Germinal center (tissue), 1 donor: ENCODE measurements around the gene MFRP.
A peak's percentile ranks its signal among the peaks of the same experiment; 100 is the strongest.

Experiments used
- DNase-seq: peaks from one replicate; pipeline ENCODE4 v3.0.0; 2012; ENCODE audit warnings: mixed read lengths, low spot score

The MFRP gene

DNA sequence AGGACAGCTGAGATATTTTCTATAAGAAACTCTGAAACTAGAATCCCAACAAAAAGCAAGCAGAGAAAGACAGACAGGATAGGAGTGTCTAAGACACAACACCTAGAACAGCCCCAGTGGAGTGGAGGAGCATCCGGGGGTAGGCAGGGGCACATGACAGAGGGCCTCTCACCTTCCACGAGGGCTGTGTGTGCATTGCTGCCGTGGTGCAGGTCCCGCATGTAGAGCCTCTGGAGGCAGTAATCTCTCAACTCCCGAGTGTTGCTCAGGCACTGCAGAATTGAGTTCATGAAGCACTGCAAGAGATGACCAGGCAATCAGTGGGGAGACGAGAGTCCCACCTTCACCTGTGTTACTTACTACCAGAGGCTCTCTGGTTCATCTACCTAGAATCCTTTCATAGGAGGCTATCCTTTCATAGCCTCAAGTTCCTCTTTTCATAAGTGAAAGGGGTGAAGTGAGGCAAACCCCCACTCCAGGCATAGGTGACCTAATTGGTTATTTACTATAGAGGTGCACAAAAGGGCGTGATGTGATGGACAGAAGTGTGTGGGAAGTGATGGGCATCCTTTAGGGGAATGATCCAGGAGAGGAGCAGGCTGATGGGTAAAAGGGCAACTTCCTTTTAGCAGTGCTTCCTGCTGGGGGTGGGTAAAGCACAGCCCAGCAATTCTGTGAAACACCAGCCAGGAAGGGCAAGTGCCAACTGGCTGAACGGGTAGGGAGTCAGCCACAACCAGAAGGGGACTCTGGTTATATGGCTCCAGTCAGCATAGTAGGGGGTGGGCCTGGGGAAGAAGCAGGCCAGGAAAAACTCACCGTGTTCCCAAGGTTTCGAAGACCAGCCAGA lies 13.1 kb upstream of the MFRP start:
- peak; percentile 40 for DNase-seq

DNA sequence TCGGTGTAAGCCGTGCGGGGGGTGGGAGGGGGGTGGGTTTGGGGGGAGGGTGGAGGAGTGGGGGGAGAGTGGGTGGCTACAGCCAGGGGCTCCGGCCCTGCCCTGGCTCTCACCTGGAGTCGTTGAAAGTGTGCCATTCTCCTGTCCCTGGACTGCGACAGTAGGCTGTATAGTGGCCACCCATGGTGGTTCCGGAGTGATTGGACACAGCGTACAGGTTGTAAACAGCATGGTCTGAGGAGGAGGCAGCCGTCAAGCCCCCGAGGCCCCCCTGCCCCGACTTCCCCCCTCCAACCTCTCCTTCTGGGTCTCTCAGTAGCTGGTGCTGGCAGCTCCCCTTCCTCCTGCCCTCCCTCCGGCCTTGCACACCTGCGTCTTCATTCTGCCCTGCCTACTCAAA lies 10.6 kb upstream of the MFRP start:
- no peak for DNase-seq

DNA sequence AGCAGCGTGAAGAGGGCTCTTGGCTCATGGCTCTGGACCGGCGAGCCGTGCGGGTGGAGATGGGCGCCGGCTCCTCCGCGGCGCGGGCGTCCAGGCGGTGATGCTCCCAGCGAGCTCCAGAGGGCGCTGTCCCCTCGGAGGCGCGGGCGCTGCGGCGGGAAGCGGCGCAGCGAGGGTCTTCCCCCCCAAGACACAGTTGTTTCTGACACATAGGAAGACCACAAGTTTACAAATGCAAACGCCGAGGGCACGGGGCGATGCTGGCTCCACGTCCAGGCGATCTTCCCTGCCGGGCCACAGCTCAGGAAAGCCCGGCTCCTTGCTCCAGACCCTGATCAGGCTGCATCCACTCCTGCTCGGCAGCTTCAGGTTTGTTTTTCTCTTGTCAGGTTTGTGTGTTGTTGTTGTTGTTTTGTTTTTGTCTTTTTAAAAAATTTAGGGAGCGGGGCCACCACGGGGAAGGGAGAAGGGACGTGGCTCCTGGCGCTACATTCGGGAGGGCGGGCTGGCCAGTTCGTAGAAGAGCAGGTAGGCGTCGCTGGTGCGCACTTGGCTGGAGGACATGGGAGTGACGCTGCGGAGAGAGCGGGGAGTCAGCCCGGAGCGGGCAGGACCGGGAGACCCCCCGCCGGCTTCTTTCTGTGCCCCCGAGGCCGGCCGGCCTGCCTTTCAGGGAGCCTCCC lies 10.0 kb upstream of the MFRP start:
- DNase-seq, result peak; percentile 86

DNA sequence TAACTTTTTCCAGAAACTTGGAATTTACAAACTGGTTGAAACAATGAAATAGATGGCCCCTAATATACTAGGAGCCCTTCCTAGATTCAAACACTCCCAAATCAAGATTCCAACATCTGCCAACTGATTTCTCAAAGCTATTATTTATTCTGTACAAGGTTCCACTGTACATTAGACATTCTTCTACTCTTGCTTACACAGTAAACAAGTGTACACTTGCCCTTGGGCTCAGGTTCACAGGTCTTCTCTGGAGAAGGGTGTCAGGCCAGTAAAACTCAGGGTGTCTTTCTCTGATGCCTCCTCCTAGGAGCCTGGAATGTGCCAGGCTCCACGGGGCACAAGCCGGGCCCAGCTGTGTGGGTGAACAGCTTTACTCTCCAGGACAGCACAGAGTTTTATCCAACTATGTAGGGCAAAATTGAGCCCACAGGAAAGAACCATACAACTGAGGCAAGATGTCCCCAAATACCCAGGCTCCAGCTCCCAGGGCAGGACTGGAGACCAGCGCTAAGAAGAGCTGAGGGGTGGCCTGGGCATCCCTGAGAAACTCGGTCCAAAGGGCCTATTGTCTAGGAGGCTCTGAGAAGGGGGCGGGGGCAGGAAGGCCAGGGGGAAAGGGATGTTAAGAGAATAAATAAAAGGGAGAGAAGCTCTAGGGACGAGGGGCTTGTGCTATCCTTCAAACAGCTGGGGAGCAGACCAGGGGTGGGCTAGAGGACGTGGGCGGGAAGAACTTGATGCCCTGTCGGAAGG lies 8.8 kb upstream of the MFRP start:
- DNase-seq, result no peak

DNA sequence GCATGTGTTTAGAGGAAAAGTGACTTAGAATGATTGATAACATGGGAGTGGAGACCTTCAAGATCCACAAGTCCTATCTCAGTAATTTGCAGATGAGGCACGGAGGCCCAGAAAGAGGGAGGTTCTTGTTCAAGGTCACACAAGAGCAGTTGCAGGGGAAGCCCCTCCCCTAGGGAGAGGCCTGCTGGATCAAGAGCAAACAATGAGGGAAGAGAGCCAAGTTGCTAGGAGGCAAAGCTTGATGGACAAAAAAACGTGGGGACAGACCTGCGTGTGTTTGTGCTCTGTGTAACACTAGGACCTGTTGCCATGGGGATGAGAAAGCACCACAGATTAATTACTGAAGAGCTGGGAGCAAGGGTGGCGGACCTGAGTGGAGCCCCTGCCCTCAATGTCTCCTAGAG lies 6.4 kb upstream of the MFRP start:
- DNase-seq, result no peak

DNA sequence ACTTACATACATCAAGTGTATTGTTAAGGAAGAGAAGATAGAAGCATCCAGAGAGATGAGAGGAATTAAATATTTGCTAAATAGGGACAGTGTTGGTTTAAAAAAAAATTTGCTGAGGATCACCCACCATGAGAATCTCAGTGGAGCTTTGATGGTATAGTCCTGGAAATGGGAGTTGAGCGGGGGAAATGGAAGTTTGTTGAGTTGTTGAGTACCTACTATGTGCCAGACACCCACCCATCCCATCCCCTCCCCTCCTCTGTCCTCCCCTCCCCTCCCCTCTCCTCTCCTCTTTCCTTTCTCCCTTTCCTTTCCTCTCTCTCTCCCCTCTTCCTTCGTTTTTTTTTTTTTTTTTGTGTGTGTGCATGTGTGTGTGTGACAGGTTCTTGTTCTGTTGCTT lies 4.7 kb upstream of the MFRP start:
- no peak for DNase-seq

DNA sequence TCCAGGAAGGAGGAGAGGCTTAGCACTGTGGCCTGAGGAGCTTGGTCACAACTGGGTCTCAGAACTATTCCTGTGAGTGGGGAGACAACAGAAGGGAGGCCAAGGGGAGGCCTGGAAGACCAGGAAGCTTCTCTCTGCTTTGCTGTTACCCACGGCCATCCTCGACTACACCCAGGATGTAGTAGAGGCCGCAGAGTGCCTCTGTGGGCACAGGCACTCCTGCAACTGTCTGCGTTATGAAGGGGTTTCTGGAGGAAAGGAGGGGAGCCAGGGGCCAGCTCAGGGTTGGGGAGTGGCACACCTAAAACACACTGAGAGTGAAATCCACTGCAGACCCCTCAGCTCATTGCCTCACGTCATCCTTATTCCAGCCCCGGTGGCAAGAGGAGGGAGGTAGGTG lies 3.8 kb upstream of the MFRP start:
- DNase-seq, result no peak

DNA sequence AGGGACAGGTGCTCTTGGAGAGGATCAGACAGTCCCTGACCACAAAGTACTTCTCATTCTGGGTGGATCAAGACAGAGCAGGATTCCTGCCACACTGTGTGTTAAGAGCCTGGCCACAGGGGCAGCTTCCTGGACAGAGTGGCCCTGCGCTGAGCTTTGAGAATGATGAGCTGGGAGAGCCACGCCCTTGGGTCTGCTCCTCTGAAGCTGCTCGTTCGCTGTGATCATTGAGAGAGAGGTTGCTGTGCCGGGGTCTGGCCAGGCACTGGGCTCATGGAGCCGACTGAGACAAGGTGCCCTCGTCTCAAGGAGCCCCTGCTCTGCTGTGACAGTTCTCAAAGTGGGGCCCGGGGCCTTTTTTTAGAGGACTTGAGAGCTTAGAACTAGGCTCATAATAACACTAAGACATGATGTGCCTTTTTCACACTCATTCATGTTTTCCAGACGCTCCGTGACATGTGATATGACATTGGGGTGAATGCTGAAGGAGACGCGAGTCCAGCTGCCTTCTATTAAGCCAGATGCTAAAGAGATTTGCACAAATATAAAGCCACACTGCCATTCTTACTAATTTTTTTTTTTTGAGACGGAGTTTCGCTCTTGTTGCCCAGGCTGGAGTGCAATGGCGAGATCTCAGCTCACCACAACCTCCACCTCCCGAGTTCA lies 1.6 kb upstream of the MFRP start:
- DNase-seq, result no peak

DNA sequence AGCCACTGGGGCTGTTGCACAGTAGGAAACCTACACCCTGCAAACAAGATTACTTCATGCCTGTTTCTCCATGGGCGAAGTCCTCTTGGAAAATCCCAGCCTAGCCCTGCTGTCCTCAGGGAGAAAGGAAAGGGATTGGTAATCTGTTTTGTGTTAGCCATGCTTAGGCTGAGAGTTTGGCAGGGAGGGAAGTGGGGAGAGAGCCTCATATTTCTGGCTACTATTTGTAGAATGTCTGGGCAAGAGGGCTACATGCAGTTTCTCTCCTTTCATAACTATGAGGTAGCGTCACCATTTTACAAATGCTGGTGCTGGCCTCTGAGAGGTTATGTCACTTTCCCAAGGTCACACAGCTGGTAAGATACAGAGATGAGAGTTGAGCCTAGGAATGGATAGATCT lies 737 bp upstream of the MFRP start:
- DNase-seq, result no peak

DNA sequence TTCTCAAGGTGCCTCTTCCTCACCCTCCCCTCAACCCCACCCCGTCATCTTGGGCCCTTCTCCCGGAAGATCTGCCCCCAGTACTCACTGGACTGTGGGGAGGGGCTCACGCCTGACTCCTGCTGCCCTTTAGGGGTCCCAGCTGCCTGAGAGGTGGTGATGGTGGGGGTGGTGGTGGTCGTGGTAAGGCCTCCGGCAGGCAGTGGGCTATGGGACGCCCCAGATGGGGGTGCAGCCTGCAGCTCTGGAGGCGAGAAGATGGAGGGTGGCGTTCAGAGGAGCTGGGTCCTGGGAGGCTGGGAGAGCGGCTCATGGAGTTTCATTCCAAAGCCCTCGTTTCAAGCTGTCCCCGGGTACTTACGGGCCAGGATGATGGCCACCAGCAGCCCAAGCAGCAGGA lies 820 bp downstream of the MFRP start:
- no peak for DNase-seq

DNA sequence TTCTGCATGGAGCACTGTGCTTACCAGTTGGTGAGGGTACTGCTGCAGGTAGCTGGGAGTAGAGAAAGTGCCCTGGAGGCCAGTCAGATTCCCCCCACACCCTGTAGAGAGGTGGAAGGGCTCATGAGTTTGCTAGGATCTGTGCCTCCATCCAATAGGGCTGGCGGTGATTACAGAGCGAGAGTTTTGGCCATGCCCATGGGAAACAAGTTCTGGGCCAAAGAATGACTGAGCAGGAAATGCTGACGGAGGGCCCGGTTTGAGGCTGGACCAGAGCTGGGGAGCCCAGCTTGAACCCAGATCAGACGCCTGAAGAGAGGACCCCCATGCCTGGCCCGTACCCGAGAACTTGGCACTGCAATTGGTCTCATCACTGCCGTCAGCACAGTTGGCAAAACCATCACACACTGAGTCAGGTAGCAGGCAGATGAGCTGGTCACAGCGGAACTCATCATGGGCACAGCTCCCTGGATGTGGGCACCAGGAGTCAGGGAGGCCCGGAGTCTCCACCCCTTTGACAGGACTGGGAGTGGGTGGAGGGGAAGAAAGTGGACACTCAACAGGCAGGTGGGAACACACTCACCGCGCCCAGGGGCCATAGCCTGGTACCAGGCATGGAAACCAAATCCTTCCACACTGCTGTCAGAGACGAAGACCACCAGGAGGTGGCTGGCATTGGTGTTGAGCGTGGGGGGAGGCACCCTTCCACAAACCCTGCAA lies 2.1 kb downstream of the MFRP start:
- DNase-seq, result no peak

DNA sequence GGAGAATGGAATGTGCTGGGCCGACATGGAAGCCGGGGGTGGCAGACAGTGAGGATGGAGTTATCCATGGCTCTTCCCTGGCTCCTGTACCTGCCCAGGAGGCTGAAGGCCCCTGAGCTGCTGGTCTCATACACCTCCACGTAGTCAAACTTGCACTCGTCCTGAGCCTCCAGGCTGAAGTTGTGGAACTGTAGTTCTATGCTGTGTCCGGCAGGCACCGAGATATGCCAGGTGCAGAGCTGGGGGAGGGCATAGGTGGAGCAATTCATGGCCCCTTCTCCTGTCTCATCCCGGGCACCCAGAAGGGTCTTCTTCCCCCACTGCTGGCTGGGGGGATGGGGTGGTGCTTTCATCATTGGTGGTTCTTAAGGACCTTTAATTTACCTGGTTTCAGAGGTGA lies 2.8 kb downstream of the MFRP start:
- DNase-seq, result no peak

DNA sequence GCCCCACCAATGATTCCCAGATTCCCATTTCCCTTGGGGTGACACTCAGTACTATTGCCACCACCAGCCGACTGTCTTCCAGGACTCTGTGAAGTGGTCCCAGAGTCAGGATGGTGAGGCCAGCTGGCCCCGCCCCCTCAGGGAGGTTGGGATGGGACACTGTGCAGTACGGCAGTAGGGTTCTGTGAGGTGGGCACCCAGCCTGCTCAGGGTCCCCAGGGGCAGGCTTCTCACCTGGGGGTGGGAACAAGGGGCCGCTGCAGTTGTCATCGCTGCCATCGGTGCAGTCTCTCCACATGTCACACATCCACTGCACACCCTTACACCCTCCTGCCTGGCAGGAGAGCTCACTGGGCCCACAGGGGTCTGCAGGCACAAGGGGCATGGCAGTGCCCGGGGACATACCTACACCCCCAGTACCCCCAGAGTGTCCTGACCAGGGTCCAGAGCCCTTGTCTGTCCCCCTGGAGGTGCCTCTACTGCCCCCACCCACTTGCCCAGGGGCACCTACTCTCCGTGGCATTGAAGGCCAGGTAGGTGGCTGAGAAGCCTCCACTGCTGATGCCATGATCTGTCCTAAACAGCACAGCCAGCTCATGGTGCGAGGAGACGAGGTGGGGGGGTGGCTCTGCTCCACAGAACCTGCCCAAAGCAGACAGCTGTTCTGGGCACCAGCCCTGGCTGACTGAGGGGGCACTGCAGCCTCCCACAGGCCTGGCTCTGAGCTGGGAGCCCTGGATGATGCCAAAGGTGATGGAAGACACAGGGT lies 4.0 kb downstream of the MFRP start:
- no peak for DNase-seq

DNA sequence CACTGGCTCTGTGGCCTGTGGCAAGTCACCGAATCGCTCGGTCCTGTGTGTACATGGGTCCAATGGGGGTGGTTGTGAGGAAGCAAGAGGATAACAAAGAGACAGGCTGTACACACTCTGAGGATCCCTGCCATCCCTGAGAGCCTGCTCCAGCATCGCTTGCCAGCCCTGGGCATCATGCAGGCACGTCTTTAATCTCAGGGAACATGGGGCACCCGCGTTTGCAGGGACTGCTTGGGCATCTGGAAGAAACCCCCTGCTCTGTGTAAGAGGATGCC lies 4.5 kb downstream of the MFRP start:
- DNase-seq, result no peak

DNA sequence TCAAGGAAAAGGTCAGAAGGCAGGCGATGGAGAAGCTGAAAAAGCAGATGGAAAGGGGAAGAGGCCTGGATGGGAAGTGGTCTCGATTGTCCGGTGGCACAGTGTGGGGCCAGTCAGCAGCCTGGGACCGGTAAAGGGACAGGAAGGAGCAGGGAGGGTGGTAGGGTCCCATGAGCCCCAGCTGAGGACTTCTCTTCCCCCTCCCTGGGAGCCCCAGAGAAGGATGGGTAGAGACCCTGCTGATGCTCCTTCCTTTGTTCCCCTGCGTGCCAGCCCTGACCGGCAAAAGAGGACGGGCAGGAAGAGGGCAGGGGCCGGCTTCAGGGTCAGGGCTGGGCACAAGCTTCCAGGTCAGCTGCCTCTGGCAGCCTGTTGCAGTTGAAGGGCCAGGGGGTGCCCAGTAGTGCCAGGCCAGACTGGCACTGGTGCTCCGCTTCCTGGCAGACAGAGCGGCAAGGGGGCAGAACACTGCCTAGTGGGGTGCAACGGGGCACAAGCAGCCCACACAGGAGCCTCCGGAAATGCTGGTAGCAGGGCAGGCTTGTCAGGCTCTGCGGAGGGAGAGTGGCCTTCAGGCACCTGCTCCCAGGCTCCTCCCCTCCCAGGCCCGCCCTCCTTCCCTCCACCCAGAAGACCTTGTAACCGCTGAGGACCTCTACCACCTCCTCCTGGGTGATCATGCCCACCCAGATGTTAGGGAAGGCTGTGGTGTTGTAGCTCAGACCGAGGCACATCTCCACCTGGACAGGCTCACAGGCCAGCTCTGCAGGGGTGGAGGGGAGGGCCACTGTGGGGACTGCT lies 5.1 kb downstream of the MFRP start:
- DNase-seq, result no peak

DNA sequence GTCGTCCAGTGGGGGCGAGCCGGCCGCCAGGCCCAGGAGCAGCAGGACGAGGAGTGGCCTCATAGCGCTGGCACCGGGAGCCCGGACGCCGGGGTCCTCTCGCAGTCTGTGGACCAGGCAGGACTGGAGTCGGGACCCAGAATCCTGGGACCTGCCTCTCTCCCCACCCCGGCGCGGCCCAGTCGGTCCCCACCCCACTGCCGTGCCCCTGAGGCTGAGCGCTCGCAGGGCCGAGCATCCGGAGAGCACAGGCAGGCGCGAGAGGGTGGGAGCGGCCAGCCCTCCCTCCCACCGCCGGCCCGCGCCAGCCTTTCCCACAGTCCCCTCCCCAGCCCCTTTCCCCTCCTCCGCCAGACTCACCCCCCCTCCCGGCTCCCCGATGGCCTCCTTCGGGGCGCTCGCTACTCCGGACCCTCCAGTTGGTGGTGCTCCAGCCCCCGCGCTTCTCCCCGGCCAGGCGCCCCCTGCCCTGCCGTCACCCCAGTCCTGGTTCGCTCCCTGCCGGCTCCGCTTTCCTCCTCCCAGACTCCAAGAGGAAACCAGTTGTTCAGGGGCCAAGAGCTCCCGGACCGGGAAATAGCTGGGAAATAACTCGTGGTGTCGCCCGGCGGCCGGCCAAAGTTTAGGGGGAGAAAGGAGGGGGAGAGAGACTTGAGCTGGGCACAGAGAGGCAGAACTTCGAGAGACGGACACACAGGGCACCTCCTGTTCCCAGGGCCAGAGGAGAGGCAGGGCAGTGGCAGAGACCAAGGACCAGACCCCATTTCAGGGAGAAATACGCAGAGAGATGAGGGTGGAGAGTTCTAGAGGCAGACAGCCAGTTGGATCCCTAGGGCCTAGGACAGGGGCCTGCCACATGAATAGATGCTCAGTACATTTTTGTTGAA lies 5.9 kb downstream of the MFRP start, which contains the start of gene C1QTNF5:
TSS of gene C1QTNF5 (minus strand) at position 549 of the 887 bp plus-strand sequence. CDS start at position 63, 486 bp downstream.
- no peak for DNase-seq

DNA sequence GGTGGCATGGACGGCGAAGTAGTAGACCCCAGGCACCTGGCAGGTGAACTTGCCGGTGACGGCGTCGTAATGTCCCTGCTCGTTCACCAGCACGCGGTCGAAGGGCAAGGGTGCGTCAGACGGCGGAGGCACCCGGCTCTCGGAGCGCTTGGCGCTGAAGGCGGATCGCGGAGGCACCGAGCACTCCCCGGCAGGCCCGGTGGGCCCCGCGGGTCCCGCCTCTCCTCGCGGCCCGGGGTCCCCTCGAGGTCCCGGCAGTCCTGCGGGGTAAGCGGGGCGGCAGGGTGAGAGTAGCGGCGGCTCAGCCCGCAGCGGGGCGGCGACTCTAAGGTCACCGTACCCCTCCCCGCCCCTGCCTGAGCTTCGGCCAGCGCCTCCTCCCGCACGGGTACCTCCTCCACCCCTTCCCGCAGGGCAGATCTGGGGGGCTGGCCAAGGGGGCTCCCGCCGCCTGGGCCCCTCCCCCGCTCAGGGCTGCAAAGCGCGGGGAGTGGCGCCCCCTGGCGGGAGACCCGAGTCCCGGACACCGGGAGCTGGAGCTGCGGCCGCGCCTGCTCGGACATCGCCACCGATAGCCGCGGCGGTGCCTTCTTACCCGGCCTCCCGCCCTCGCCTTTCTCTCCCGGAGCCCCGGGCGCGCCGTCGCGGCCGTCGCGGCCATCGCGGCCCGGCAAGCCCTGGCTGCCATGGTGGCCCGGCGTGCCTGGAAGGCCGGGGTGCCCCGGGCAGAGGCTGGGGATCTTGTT lies 6.7 kb downstream of the MFRP start:
- DNase-seq, result no peak

DNA sequence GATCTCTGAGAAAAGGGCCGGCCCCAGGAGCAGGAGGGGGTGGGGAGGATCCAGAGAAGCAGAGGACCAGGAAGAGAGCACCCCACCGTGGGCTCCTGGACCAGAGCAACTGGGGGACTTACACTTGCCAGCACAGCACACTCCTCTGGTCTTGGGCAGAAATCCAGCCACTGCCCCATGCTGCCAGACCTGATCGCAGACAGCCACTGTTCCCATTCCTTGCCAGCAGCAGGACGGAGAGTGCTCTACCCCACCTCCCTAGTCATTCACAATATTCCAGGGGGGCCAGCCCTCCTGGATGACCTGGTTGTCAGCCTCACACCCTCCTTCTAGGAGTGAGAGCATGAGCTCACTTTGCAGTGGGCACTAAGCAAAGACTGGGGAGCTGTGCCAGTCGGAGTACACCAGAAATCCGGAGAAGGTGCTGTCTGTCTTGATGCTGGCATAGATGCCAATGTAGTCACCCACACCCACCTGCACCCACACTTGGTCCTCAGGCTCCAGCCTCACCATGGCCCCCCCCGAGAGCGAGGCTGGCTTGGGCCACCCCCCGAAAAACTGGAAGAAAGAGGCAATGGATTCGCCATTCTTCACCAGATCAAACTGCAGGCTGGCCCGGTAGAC lies 7.4 kb downstream of the MFRP start:
- no peak for DNase-seq
